Psoas muscle (tissue), 8 donors: Measurements from ENCODE around the gene TTC6. TPM values are rescaled to one million over a fixed set of nuclear protein-coding genes. Genes with fewer than 3 reads are reported as not detected.

Experiments
- ATAC-seq, 4 donors: fragments of 200-7000 bp; cut with Tn5 transposase; one replicate each; pipeline ENCODE4 v1.9.1; 2020; ENCODE audit warnings: moderate library complexity in 3 of 4, mild to moderate bottlenecking in 2 of 4
- DNase-seq, 2 donors: peaks; one replicate each; pipeline ENCODE4 v3.0.0-alpha.2; 2020
- H3K27ac ChIP-seq: fragments of 200-600 bp; one replicate; pipeline ENCODE4 v1.8.0; 2022
- H3K27me3 ChIP-seq, 3 donors: fragments of 200-600 bp in 1 of 3; one replicate each; pipeline versions ENCODE4 v1.6.1 to v1.8.0; 2013 to 2022; ENCODE audit warnings: low read length in 2 of 3, mild to moderate bottlenecking in 2 of 3, moderate library complexity in 1 of 3; ENCODE audit not compliant: insufficient read depth in 3 of 3
- H3K36me3 ChIP-seq, 2 donors: fragments of 200-600 bp in 1 of 2; one replicate each; pipeline versions ENCODE4 v1.6.1 to v1.8.0; 2013 to 2022; ENCODE audit warnings: low read depth in 1 of 2, mild to moderate bottlenecking in 1 of 2, moderate library complexity in 1 of 2; ENCODE audit not compliant: insufficient read depth in 1 of 2
- H3K4me1 ChIP-seq: fragments of 200-600 bp; one replicate; pipeline ENCODE4 v1.8.0; 2022
- H3K4me3 ChIP-seq: fragments of 200-600 bp; one replicate; pipeline ENCODE4 v1.8.0; 2022; ENCODE audit warnings: mild to moderate bottlenecking
- H3K9me3 ChIP-seq: fragments of 200-600 bp; one replicate; pipeline ENCODE4 v1.8.0; 2022
- WGBS, 3 donors: extraction: QIAGEN DNeasy Blood & Tissue Kit; methylation state at CpG; one replicate each; pipeline versions ENCODE4 v1.1.6 to v1.1.7; 2013; 5-methylcytosine and 5-hydroxymethylcytosine counted together
- intact Hi-C, 2 donors: fragments of 100-400 bp; cut with DNase I; formaldehyde crosslinking; loops; one replicate each; pipeline versions ENCODE4 v1.11.0 to v1.14.2; 2022
- polyA plus RNA-seq, 3 donors: library from polyadenylated mRNA; stranded (reverse); fragments of 200-250 nt; gene quantifications; one replicate each; pipeline ENCODE4 v1.2.3, GENCODE V29; 2013
- total RNA-seq, 4 donors: library from RNA; stranded (reverse); fragmentation: NEBNext Ultra II Directional in 2 of 4; extraction: Animal tissue kit (Norgen Biotek cat#: 25700) in 2 of 4; gene quantifications; one replicate each; pipeline versions ENCODE4 v1.2.1 to v1.2.4, GENCODE V29; 2021 to 2023
- TF ChIP-seq, protein P1 (sequence below): fragments of 200-600 bp; IDR thresholded peaks from one replicate; pipeline ENCODE4 v1.8.0; 2022; ENCODE audit warnings: antibody characterized with exemption
- donor health status: healthy with polysubstance abuse.
- donor health status: DM: no; HTN: no; CAD: no; lungs with moderate emphysema.
- donor health status: Bipolar disorder and iron deficiency.
- donor health status: healthy.
- donor health status: DM: yes; HTN: yes; CAD: no.
- donor health status: DM: no; HTN: no; CAD: no.
- donor health status: DM: no; HTN: no; CAD: no.
- donor health status: DM: yes; HTN: yes; CAD: no.

The TTC6 gene
- total and polyA plus RNA-seq, 7 donors, result not detected

DNA sequence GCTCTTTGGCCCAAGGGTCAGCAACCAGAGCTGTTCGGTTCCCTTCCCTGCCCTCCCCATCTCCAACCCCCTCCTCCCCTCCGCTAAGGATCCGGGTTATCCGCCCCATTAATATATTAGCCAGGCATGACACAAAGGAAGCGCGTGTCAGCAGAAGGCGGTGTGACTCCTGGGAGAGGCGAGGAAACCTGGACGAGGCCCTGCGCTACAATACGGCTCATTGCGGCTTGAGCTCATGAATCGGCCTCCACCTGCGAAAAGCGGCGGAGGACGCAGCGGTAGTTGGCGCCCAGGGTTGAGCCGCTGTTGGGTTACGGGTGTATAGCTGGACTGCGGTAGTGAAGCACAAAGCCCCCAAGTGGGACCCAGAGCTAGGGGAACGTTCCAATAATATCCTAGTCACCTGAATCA is 10.3 kb upstream of the TTC6 start:
- Histone ChIP-seq H3K27ac (no peak overlapping the region), H3K27me3 (peaks cover 1 to 89% (median 38%) of the 10 kb centered on the region in 3 donors), H3K4me3 (no peak overlapping the region), H3K4me1 (peaks cover 8% of the 10 kb centered on the region), H3K9me3 (no peaks in the 10 kb centered on the region), H3K36me3 (no peaks in the 10 kb centered on the region)
- ATAC-seq, result no peak
- intact Hi-C loops, result no loop called here
- no peak for DNase-seq
- TF ChIP-seq, protein P1, sequence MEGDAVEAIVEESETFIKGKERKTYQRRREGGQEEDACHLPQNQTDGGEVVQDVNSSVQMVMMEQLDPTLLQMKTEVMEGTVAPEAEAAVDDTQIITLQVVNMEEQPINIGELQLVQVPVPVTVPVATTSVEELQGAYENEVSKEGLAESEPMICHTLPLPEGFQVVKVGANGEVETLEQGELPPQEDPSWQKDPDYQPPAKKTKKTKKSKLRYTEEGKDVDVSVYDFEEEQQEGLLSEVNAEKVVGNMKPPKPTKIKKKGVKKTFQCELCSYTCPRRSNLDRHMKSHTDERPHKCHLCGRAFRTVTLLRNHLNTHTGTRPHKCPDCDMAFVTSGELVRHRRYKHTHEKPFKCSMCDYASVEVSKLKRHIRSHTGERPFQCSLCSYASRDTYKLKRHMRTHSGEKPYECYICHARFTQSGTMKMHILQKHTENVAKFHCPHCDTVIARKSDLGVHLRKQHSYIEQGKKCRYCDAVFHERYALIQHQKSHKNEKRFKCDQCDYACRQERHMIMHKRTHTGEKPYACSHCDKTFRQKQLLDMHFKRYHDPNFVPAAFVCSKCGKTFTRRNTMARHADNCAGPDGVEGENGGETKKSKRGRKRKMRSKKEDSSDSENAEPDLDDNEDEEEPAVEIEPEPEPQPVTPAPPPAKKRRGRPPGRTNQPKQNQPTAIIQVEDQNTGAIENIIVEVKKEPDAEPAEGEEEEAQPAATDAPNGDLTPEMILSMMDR, result no peak
- WGBS, 3 donors, result 5 to 11% (median 8%) methylated on average over 23 of the region's 23 CpGs

DNA sequence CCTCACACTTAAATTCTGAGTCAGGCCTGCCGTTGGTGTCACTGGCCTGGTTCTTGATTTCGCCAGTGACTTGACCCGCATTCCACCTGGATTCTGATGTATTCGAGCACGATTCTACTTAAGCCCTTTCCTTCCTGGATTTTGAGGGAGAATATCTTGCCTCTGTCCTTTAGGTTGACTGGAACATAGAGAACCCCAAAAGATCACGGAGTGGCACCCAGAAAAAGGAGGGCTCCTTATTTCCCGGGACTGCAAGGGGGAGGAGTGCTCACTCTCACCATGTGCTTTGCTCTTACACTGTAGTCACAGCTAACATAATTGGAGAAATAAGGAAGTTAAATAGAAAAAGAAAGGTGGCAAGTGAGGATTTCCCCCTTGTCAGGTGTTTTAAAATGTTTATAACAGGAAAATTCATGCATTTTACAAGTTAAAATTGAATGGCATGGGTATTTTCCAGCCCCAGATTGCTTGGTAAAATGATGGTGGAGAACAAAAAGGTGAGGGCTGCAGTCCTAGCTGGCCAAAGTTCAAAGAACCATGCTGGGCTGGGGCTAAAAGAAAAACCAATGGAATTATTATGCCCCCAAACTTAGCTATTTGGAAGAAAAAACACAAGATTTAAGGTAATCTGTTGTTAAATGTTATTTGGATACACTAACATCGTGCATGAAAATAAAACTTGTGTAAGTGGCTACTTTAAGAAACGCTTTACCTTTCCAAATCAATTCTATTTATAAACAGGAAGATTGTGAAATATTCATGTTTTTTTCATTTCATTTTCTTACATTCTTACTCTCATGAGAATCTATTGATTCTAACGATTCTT is 9.2 kb upstream of the TTC6 start:
- no peak for ATAC-seq
- H3K27me3 ChIP-seq, result peaks cover 5 to 94% (median 39%) of the 10 kb centered on the region in 3 donors
- peaks cover 8% of the 10 kb centered on the region for H3K4me1 ChIP-seq
- TF ChIP-seq, protein P1, result no peak
- H3K4me3 ChIP-seq, result no peak overlapping the region
- H3K36me3 ChIP-seq, result no peaks in the 10 kb centered on the region
- H3K27ac ChIP-seq, result no peak overlapping the region
- 7 to 13% (median 11%) methylated on average over 10 of the region's 10 CpGs for WGBS, 3 donors
- no peak for DNase-seq
- intact Hi-C loops, result no loop called here
- H3K9me3 ChIP-seq, result no peaks in the 10 kb centered on the region

- TF ChIP-seq, protein P1, result no peak
- Histone ChIP-seq H3K27me3 (peaks cover 5 to 95% (median 44%) of the 10 kb centered on the region in 3 donors), H3K4me3 (no peak overlapping the region), H3K9me3 (no peaks in the 10 kb centered on the region), H3K27ac (no peak overlapping the region), H3K36me3 (no peaks in the 10 kb centered on the region), H3K4me1 (peaks cover 8% of the 10 kb centered on the region)
- intact Hi-C loops, result no loop called here
- 3 to 4% (median 4%) methylated on average over 1 of the region's 1 CpG for WGBS, 3 donors
- ATAC-seq, result no peak
- DNase-seq, result no peak
These were observed 8.7 kb upstream of the TTC6 start for GRCh38 chr14:37586797-37587130.

DNA sequence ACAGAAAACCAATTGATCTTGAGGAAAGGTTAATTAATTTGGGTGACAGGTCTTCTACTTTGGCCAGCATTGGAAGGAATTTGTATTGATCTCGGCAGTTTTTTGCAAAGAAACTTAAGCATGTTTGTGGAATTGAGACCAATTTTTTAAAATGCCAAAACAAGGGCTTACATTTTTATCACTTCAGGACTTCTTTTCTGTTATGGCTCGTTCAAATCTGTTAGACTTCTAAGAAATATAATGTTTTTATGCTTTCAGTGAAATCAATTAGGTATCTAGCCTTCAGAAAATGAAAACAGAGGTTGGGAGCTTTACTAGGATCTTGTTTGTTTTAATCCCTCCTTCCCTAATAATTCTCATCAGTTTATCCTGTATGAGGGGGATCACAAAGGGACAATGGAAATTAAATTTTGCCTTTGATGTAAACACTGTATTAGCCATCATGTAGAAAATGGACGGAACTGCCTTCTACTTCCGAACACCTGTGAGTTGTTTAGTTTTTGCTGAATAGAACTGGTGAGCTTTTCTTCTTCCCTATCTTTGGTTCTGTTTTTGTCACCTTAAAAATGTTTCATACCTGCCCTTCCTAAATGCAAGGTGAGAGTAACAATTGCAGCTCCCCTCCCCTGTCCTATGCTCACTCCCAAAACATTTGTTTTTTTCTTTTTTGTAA is 8.2 kb upstream of the TTC6 start:
- intact Hi-C loops, result no loop called here
- DNase-seq, result no peak
- Histone ChIP-seq H3K27me3 (peaks cover 5 to 96% (median 49%) of the 10 kb centered on the region in 3 donors), H3K4me1 (peaks cover 8% of the 10 kb centered on the region), H3K9me3 (no peaks in the 10 kb centered on the region), H3K36me3 (no peaks in the 10 kb centered on the region), H3K4me3 (no peak overlapping the region), H3K27ac (no peak overlapping the region)
- no peak for ATAC-seq
- WGBS, 3 donors, result 13 to 19% (median 18%) methylated on average over 4 of the region's 4 CpGs
- TF ChIP-seq, protein P1, result no peak
